HepG2 (cell line): ENCODE data around the gene CYTH1. TPM values are rescaled to one million over a fixed set of nuclear protein-coding genes. Genes with fewer than 3 reads are reported as not detected.
A peak's percentile ranks its signal among the peaks of the same experiment; 100 is the strongest.

Experiments
- FOXA1 ChIP-seq, 2 experiments: fragments of 450-650 bp in 1 of 2; sonication (generic) in 1 of 2; formaldehyde crosslinking in 1 of 2; IDR thresholded peaks; 2 replicates each; pipeline versions ENCODE4 v1.4.0 to v1.6.1; 2016 to 2020; ENCODE audit warnings: missing genetic modification reagents in 1 of 2
- LCORL ChIP-seq, 2 experiments: fragments of 450-650 bp in 1 of 2; sonication (generic) in 1 of 2; formaldehyde crosslinking in 1 of 2; IDR thresholded peaks; 2 replicates each; pipeline versions ENCODE4 v1.5.0 to v1.6.1; 2017 to 2020; ENCODE audit warnings: antibody characterized with exemption in 1 of 2, missing genetic modification reagents in 1 of 2
- NR2F2 ChIP-seq: IDR thresholded peaks from 2 replicates; pipeline ENCODE4 v1.6.1; 2012; ENCODE audit warnings: low read depth, inconsistent platforms, borderline replicate concordance
- NRL ChIP-seq: sonication (generic); formaldehyde crosslinking; IDR thresholded peaks from 2 replicates; pipeline ENCODE4 v1.5.0; 2020; ENCODE audit warnings: missing genetic modification reagents, mild to moderate bottlenecking, moderate library complexity, borderline replicate concordance
- SAP130 ChIP-seq: IDR thresholded peaks from 2 replicates; pipeline ENCODE4 v1.6.1; 2016; ENCODE audit warnings: low read depth
- ZBTB38 ChIP-seq: sonication (generic); formaldehyde crosslinking; IDR thresholded peaks from 2 replicates; pipeline ENCODE4 v1.5.1; 2020; ENCODE audit warnings: mild to moderate bottlenecking, missing genetic modification reagents
- ZFP91 ChIP-seq: sonication (generic); formaldehyde crosslinking; IDR thresholded peaks from 2 replicates; pipeline ENCODE4 v1.9.0; 2022; ENCODE audit warnings: missing genetic modification reagents, mild to moderate bottlenecking, borderline replicate concordance
- ZNF205 ChIP-seq: IDR thresholded peaks from 2 replicates; pipeline ENCODE4 v1.6.1; 2018; ENCODE audit warnings: missing biosample characterization, missing genetic modification reagents
- ZNF335 ChIP-seq: sonication (generic); formaldehyde crosslinking; IDR thresholded peaks from 2 replicates; pipeline ENCODE4 v1.4.0; 2020; ENCODE audit warnings: missing genetic modification reagents
- ZNF747 ChIP-seq: sonication (generic); formaldehyde crosslinking; IDR thresholded peaks from 2 replicates; pipeline ENCODE4 v1.8.1; 2023; ENCODE audit warnings: missing genetic modification reagents, mild to moderate bottlenecking, borderline replicate concordance
- ZNF777 ChIP-seq: sonication (generic); formaldehyde crosslinking; IDR thresholded peaks from 2 replicates; pipeline ENCODE4 v1.4.0; 2020; ENCODE audit warnings: missing genetic modification reagents
- ZSCAN22 ChIP-seq: sonication (generic); formaldehyde crosslinking; IDR thresholded peaks from 2 replicates; pipeline ENCODE4 v1.4.0; 2020; ENCODE audit warnings: mild to moderate bottlenecking, missing genetic modification reagents
- polyA plus RNA-seq, 8 experiments: library from polyadenylated mRNA; depleted of rRNA in 3 of 8; stranded (reverse) in 7 of 8; unstranded in 1 of 8; fragments of >200 nt; fragmentation: Illumina TruSeq in 4 of 8; extraction: Trizol in 4 of 8; gene quantifications; 2 replicates each; pipeline versions ENCODE4 v1.2.1 to v1.2.3, GENCODE V29; 2011 to 2016; ENCODE audit warnings: low read depth in 4 of 8, missing spikeins in 1 of 8, mixed read lengths in 1 of 8; ENCODE audit not compliant: insufficient read depth in 1 of 8
- total RNA-seq, 5 experiments: library from RNA; depleted of rRNA; stranded (reverse); fragments of >200 nt; fragmentation: Illumina TruSeq; extraction: Trizol; gene quantifications; 2 replicates each; pipeline ENCODE4 v1.2.3, GENCODE V29; 2016; ENCODE audit warnings: low read depth in 1 of 5
- TF ChIP-seq, protein P1 (sequence below): sonication (generic); formaldehyde crosslinking; IDR thresholded peaks from 2 replicates; pipeline ENCODE4 v1.5.0; 2020; ENCODE audit warnings: mild to moderate bottlenecking, missing genetic modification reagents
- TF ChIP-seq, protein P2 (sequence below), 2 experiments: sonication (generic) in 1 of 2; formaldehyde crosslinking in 1 of 2; IDR thresholded peaks; 2 replicates each; pipeline versions ENCODE4 v1.4.0 to v1.6.1; 2018 to 2020; ENCODE audit warnings: missing genetic modification reagents in 2 of 2, borderline replicate concordance in 1 of 2, low read depth in 1 of 2, mild to moderate bottlenecking in 1 of 2, missing biosample characterization in 1 of 2
- TF ChIP-seq, protein P3 (sequence below): sonication (generic); formaldehyde crosslinking; IDR thresholded peaks from 2 replicates; pipeline ENCODE4 v1.4.0; 2020; ENCODE audit warnings: missing genetic modification reagents
- TF ChIP-seq, protein P4 (sequence below): sonication (generic); formaldehyde crosslinking; IDR thresholded peaks from 2 replicates; pipeline ENCODE4 v1.9.0; 2021; ENCODE audit warnings: missing genetic modification reagents, mild to moderate bottlenecking, borderline replicate concordance
- TF ChIP-seq, protein P5 (sequence below): sonication (generic); formaldehyde crosslinking; IDR thresholded peaks from 2 replicates; pipeline ENCODE4 v1.4.0; 2020; ENCODE audit warnings: missing genetic modification reagents

The CYTH1 gene
- total and polyA plus RNA-seq, 2 of the 13 experiments (the other 11 are each of a cell fraction or from before 2014, with no cell fraction given) = 20.1 to 48.9 TPM

- TF ChIP-seq ZFP91 (CRISPR knock-in tag) (peak; percentile 73), NR2F2 (peak; percentile 79), ZBTB38 (CRISPR knock-in tag) (peak; percentile 91), ZNF335 (CRISPR knock-in tag) (0 out of 2 replicates have a peak, but pooled peaks have one; percentile 27), ZNF747 (CRISPR knock-in tag) (0 out of 2 replicates have a peak, but pooled peaks have one; percentile 17), FOXA1 (IDR thresholded peaks at IDR 0.05) (no peak), FOXA1 (CRISPR knock-in tag; IDR thresholded peaks at IDR 0.05) (peak; percentile 74), ZNF205 (CRISPR knock-in tag) (peak; percentile 72), ZNF777 (CRISPR knock-in tag) (0 out of 2 replicates have a peak, but pooled peaks have one; percentile 34), ZSCAN22 (CRISPR knock-in tag) (no peak), SAP130 (CRISPR knock-in tag) (peak; percentile 73), NRL (CRISPR knock-in tag) (0 out of 2 replicates have a peak, but pooled peaks have one; percentile 53), LCORL (IDR thresholded peaks at IDR 0.05) (no peak), LCORL (CRISPR knock-in tag; IDR thresholded peaks at IDR 0.05) (peak; percentile 92)
- TF ChIP-seq, protein P1, sequence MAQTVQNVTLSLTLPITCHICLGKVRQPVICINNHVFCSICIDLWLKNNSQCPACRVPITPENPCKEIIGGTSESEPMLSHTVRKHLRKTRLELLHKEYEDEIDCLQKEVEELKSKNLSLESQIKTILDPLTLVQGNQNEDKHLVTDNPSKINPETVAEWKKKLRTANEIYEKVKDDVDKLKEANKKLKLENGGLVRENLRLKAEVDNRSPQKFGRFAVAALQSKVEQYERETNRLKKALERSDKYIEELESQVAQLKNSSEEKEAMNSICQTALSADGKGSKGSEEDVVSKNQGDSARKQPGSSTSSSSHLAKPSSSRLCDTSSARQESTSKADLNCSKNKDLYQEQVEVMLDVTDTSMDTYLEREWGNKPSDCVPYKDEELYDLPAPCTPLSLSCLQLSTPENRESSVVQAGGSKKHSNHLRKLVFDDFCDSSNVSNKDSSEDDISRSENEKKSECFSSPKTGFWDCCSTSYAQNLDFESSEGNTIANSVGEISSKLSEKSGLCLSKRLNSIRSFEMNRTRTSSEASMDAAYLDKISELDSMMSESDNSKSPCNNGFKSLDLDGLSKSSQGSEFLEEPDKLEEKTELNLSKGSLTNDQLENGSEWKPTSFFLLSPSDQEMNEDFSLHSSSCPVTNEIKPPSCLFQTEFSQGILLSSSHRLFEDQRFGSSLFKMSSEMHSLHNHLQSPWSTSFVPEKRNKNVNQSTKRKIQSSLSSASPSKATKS = no peak
- TF ChIP-seq, protein P2, sequence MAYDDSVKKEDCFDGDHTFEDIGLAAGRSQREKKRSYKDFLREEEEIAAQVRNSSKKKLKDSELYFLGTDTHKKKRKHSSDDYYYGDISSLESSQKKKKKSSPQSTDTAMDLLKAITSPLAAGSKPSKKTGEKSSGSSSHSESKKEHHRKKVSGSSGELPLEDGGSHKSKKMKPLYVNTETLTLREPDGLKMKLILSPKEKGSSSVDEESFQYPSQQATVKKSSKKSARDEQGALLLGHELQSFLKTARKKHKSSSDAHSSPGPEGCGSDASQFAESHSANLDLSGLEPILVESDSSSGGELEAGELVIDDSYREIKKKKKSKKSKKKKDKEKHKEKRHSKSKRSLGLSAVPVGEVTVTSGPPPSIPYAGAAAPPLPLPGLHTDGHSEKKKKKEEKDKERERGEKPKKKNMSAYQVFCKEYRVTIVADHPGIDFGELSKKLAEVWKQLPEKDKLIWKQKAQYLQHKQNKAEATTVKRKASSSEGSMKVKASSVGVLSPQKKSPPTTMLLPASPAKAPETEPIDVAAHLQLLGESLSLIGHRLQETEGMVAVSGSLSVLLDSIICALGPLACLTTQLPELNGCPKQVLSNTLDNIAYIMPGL (CRISPR knock-in tag; IDR thresholded peaks at IDR 0.05; ENCODE audit: borderline replicate concordance in 1 of 2, low read depth in 1 of 2) = 0 out of 4 replicates have a peak, but pooled peaks of 1 of the 2 experiments have one; percentile 17
- TF ChIP-seq, protein P3, sequence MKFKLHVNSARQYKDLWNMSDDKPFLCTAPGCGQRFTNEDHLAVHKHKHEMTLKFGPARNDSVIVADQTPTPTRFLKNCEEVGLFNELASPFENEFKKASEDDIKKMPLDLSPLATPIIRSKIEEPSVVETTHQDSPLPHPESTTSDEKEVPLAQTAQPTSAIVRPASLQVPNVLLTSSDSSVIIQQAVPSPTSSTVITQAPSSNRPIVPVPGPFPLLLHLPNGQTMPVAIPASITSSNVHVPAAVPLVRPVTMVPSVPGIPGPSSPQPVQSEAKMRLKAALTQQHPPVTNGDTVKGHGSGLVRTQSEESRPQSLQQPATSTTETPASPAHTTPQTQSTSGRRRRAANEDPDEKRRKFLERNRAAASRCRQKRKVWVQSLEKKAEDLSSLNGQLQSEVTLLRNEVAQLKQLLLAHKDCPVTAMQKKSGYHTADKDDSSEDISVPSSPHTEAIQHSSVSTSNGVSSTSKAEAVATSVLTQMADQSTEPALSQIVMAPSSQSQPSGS = peak; percentile 62; the same call in 1 of the 2 replicates
- TF ChIP-seq, protein P4, sequence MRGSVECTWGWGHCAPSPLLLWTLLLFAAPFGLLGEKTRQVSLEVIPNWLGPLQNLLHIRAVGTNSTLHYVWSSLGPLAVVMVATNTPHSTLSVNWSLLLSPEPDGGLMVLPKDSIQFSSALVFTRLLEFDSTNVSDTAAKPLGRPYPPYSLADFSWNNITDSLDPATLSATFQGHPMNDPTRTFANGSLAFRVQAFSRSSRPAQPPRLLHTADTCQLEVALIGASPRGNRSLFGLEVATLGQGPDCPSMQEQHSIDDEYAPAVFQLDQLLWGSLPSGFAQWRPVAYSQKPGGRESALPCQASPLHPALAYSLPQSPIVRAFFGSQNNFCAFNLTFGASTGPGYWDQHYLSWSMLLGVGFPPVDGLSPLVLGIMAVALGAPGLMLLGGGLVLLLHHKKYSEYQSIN (CRISPR knock-in tag) = no peak
- TF ChIP-seq, protein P5, sequence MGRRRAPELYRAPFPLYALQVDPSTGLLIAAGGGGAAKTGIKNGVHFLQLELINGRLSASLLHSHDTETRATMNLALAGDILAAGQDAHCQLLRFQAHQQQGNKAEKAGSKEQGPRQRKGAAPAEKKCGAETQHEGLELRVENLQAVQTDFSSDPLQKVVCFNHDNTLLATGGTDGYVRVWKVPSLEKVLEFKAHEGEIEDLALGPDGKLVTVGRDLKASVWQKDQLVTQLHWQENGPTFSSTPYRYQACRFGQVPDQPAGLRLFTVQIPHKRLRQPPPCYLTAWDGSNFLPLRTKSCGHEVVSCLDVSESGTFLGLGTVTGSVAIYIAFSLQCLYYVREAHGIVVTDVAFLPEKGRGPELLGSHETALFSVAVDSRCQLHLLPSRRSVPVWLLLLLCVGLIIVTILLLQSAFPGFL (CRISPR knock-in tag) = 0 out of 2 replicates have a peak, but pooled peaks have one; percentile 44
These were observed 33.2 kb downstream of the CYTH1 start (continued) for GRCh38 chr17:78748730-78749317.
